Measurements from ENCODE around the gene CPXM1. TPM values are rescaled to one million over a fixed set of nuclear protein-coding genes. Genes with fewer than 3 reads are reported as not detected.
"Not testable (repeated sequence)": the region's sequence is repeated elsewhere in the genome, so short reads cannot be mapped to it uniquely, and the experiment has no call there.

Gene CPXM1
- total RNA-seq, 1 experiment from 2014 or later = not detected

GRCh38 chr20:2822073-2822472 lies 21.6 kb upstream of the CPXM1 start:
- peak; percentile 51 for DNase-seq (ENCODE audit: low read depth)

GRCh38 chr20:2820896-2821869 lies 20.8 kb upstream of the CPXM1 start:
- no peak for DNase-seq (ENCODE audit: low read depth)

- peak; percentile 33 for DNase-seq (ENCODE audit: low read depth)
Observed at GRCh38 chr20:2820084-2820895, 19.9 kb upstream of the CPXM1 start.

- DNase-seq (ENCODE audit: low read depth) = no peak
Observed at GRCh38 chr20:2817891-2818595, 17.6 kb upstream of the CPXM1 start.

GRCh38 chr20:2817341-2817726 lies 16.9 kb upstream of the CPXM1 start:
- no peak for DNase-seq (ENCODE audit: low read depth)

GRCh38 chr20:2816583-2817340 lies 16.3 kb upstream of the CPXM1 start:
- no peak for DNase-seq (ENCODE audit: low read depth)

- no peak for DNase-seq (ENCODE audit: low read depth)
Observed at GRCh38 chr20:2816030-2816582, 15.7 kb upstream of the CPXM1 start, which contains the start of gene TMEM239. Gene TMEM239, plus strand, starts transcription at chr20:2816364. Its CDS starts 191 bp downstream, at chr20:2816555.

- no peak for DNase-seq (ENCODE audit: low read depth)
Observed at GRCh38 chr20:2815242-2815900, 14.9 kb upstream of the CPXM1 start.

- DNase-seq (ENCODE audit: low read depth) = peak; percentile 100
Observed at GRCh38 chr20:2814587-2815051, 14.2 kb upstream of the CPXM1 start, which contains the start of gene C20orf141. Gene C20orf141, plus strand, starts transcription at chr20:2814987. Its CDS starts 198 bp downstream, at chr20:2815185.

- DNase-seq (ENCODE audit: low read depth) = peak; percentile 34
Observed at GRCh38 chr20:2814076-2814475, 13.6 kb upstream of the CPXM1 start.

- DNase-seq (ENCODE audit: low read depth) = no peak
Observed at GRCh38 chr20:2812189-2812588, 11.8 kb upstream of the CPXM1 start.

GRCh38 chr20:2809690-2810089 lies 9.3 kb upstream of the CPXM1 start:
- no peak for DNase-seq (ENCODE audit: low read depth)

- not testable (repeated sequence) for DNase-seq (ENCODE audit: low read depth)
Observed at GRCh38 chr20:2807929-2808328, 7.5 kb upstream of the CPXM1 start.

GRCh38 chr20:2807019-2807418 lies 6.6 kb upstream of the CPXM1 start:
- no peak for DNase-seq (ENCODE audit: low read depth)

GRCh38 chr20:2806351-2806701 lies 5.9 kb upstream of the CPXM1 start:
- no peak for DNase-seq (ENCODE audit: low read depth)

- no peak for DNase-seq (ENCODE audit: low read depth)
Observed at GRCh38 chr20:2805689-2806350, 5.4 kb upstream of the CPXM1 start.

- DNase-seq (ENCODE audit: low read depth) = no peak
Observed at GRCh38 chr20:2804852-2805688, 4.6 kb upstream of the CPXM1 start.

GRCh38 chr20:2804041-2804828 lies 3.8 kb upstream of the CPXM1 start:
- DNase-seq (ENCODE audit: low read depth) = no peak
